Retina (tissue), 1 donor: ENCODE results near the gene N4BP2.

Source experiments
- DNase-seq: peaks from one replicate; pipeline ENCODE4 v3.0.0-alpha.2; 2016

The N4BP2 gene

GRCh38 chr4:40164459-40164858 lies 107.8 kb downstream of the N4BP2 start:
- no peak for DNase-seq

GRCh38 chr4:40165916-40166315 lies 109.3 kb downstream of the N4BP2 start:
- no peak for DNase-seq

GRCh38 chr4:40168070-40168469 lies 111.4 kb downstream of the N4BP2 start:
- no peak for DNase-seq

GRCh38 chr4:40170588-40170987 lies 113.9 kb downstream of the N4BP2 start:
- DNase-seq: no peak

- DNase-seq: no peak
These were observed 116.8 kb downstream of the N4BP2 start for GRCh38 chr4:40173470-40173875.

GRCh38 chr4:40176602-40177001 lies 120.0 kb downstream of the N4BP2 start:
- DNase-seq: no peak

- no peak for DNase-seq
These were observed 120.9 kb downstream of the N4BP2 start for GRCh38 chr4:40177591-40177990.

- no peak for DNase-seq
These were observed 122.0 kb downstream of the N4BP2 start for GRCh38 chr4:40178672-40179071.

- no peak for DNase-seq
These were observed 122.7 kb downstream of the N4BP2 start for GRCh38 chr4:40179360-40179759.

GRCh38 chr4:40180356-40180755 lies 123.7 kb downstream of the N4BP2 start:
- no peak for DNase-seq

- no peak for DNase-seq
These were observed 125.4 kb downstream of the N4BP2 start for GRCh38 chr4:40182001-40182400.

GRCh38 chr4:40182954-40183353 lies 126.3 kb downstream of the N4BP2 start:
- DNase-seq: no peak

- no peak for DNase-seq
These were observed 127.2 kb downstream of the N4BP2 start for GRCh38 chr4:40183615-40184411.

GRCh38 chr4:40185830-40186664 lies 129.4 kb downstream of the N4BP2 start:
- DNase-seq: no peak

- no peak for DNase-seq
These were observed 130.0 kb downstream of the N4BP2 start for GRCh38 chr4:40186665-40187014.

- no peak for DNase-seq
These were observed 130.8 kb downstream of the N4BP2 start for GRCh38 chr4:40187386-40187906.

- no peak for DNase-seq
These were observed 133.4 kb downstream of the N4BP2 start for GRCh38 chr4:40190019-40190418.

- no peak for DNase-seq
These were observed 133.8 kb downstream of the N4BP2 start for GRCh38 chr4:40190465-40190864.

- no peak for DNase-seq
These were observed 134.5 kb downstream of the N4BP2 start for GRCh38 chr4:40190880-40191815.

GRCh38 chr4:40192114-40193015 lies 135.7 kb downstream of the N4BP2 start:
- DNase-seq: no peak

GRCh38 chr4:40193016-40193571 lies 136.4 kb downstream of the N4BP2 start:
- DNase-seq: no peak
